Heart left ventricle (tissue), 16 donors: ENCODE data around the gene NUP133. TPM values are rescaled to one million over a fixed set of nuclear protein-coding genes. Genes with fewer than 3 reads are reported as not detected.

Experiments
- ATAC-seq, 4 donors: fragments of 200-7000 bp; cut with Tn5 transposase; one replicate each; pipeline ENCODE4 v1.9.1; 2020 to 2022; ENCODE audit warnings: moderate library complexity in 4 of 4, mild to moderate bottlenecking in 3 of 4, moderate number of reproducible peaks in 1 of 4
- DNase-seq, 5 donors: peaks; one replicate each; pipeline ENCODE4 v3.0.0-alpha.2; 2020
- H3K27ac ChIP-seq, 12 donors: fragments of 200-600 bp; sonication (generic) in 4 of 12; one replicate each; pipeline versions ENCODE4 v1.5.0 to v1.8.0; 2016 to 2022; ENCODE audit warnings: mild to moderate bottlenecking in 2 of 12
- H3K27me3 ChIP-seq, 9 donors: fragments of 200-600 bp; sonication (generic) in 2 of 9; one replicate each; pipeline versions ENCODE4 v1.5.1 to v1.8.0; 2016 to 2022; ENCODE audit warnings: mild to moderate bottlenecking in 3 of 9
- H3K36me3 ChIP-seq, 9 donors: fragments of 200-600 bp; sonication (generic) in 2 of 9; one replicate each; pipeline versions ENCODE4 v1.5.0 to v1.8.0; 2018 to 2022; ENCODE audit warnings: mild to moderate bottlenecking in 2 of 9
- H3K4me1 ChIP-seq, 12 donors: fragments of 200-600 bp; sonication (generic) in 4 of 12; one replicate each; pipeline versions ENCODE4 v1.5.0 to v1.8.0; 2016 to 2022; ENCODE audit warnings: mild to moderate bottlenecking in 3 of 12
- H3K4me3 ChIP-seq, 12 donors: fragments of 200-600 bp; sonication (generic) in 4 of 12; one replicate each; pipeline versions ENCODE4 v1.5.0 to v1.8.0; 2017 to 2022; ENCODE audit warnings: mild to moderate bottlenecking in 9 of 12, moderate library complexity in 4 of 12
- H3K9me3 ChIP-seq, 12 donors: fragments of 200-600 bp; sonication (generic) in 4 of 12; one replicate each; pipeline versions ENCODE4 v1.5.0 to v1.8.0; 2016 to 2022; ENCODE audit warnings: mild to moderate bottlenecking in 1 of 12
- CTCF ChIP-seq, 12 donors: fragments of 200-600 bp; sonication (generic) in 4 of 12; IDR thresholded peaks; one replicate each; pipeline versions ENCODE4 v1.5.0 to v1.8.0; 2018 to 2022; ENCODE audit warnings: antibody characterized with exemption in 12 of 12, mild to moderate bottlenecking in 5 of 12
- POLR2A ChIP-seq, 2 donors: fragments of 450-650 bp; IDR thresholded peaks; one replicate each; pipeline ENCODE4 v1.6.1; 2017; ENCODE audit warnings: antibody characterized with exemption in 2 of 2, mild to moderate bottlenecking in 2 of 2, moderate library complexity in 2 of 2
- WGBS, 4 donors: extraction: QIAGEN DNeasy Blood & Tissue Kit in 2 of 4; methylation state at CpG; one replicate each; pipeline versions ENCODE4 v1.1.5 to v1.1.7; 2013 to 2018; 5-methylcytosine and 5-hydroxymethylcytosine counted together
- intact Hi-C, 10 donors: fragments of 100-400 bp; cut with DNase I; formaldehyde crosslinking; loops; one replicate each; pipeline versions ENCODE4 v1.11.1 to v1.14.2; 2022
- polyA plus RNA-seq, 2 donors: library from polyadenylated mRNA; stranded (reverse); fragments of 200-250 nt; gene quantifications; one replicate each; pipeline ENCODE4 v1.2.3, GENCODE V29; 2013
- total RNA-seq, 9 donors: library from RNA; depleted of rRNA in 2 of 9; stranded (reverse); fragments of >200 nt in 2 of 9; fragmentation: NEBNext Ultra II Directional in 3 of 9; extraction: Animal tissue kit (Norgen Biotek cat#: 25700) in 3 of 9; gene quantifications; one replicate each; pipeline versions ENCODE4 v1.1.0 to v1.2.4, GENCODE V29; 2016 to 2023
- donor health status: ischemic (EF 13 %, LVEDD 7.1; RV severe dilation, severe dysfunction).
- donor health status: healthy with polysubstance abuse.
- donor health status: DM: no; HTN: yes; CAD: no.
- donor health status: DM: no; HTN: no; CAD: no.
- donor health status: ischemic (EF 25% LVEDD 6.9; RV normal size, moderate dysfunction).
- donor health status: ischemic (EF 25% LVEDD 5.7; RV mildly dilated, moderate dysfunction).
- donor health status: healthy.
- donor health status: DM: yes; HTN: yes; CAD: no.
- donor health status: ischemic (EF 35%, LVEDD 5.7; RV mildly dilated, moderate dysfunction).
- donor health status: nonischemic (EF 11% LVEDD 7.7; RV severe dilation, severe dysfunction).
- donor health status: DM: yes; HTN: yes; CAD: no.
- donor health status: PGD.
- donor health status: ischemic (EF 29% LVEDD 5.4; RV normal size, mild dysfunction).
- donor health status: nonischemic (EF 23%, LVEDD 6.1; RV moderate dilation, normal function).

NUP133 gene
- total and polyA plus RNA-seq, 11 donors = 8.0 to 37.3 (median 28.6) TPM

GRCh38 chr1:229392936-229393335, 115.2 kb downstream of the NUP133 start:
- intact Hi-C loops = no loop called here
- no peaks in the 10 kb centered on the region for H3K4me1 ChIP-seq
- 73 to 81% (median 75%) methylated on average over 4 of the region's 4 CpGs for WGBS, 4 donors
- no peak for DNase-seq
- peaks cover 0 to 6% (median 0%) of the 10 kb centered on the region in 12 donors for H3K9me3 ChIP-seq
- ATAC-seq = no peak
- H3K27me3 ChIP-seq = peaks cover 0 to 10% (median 0%) of the 10 kb centered on the region in 9 donors
- no peak overlapping the region for H3K27ac ChIP-seq
- no peak overlapping the region for H3K4me3 ChIP-seq
- TF ChIP-seq CTCF (IDR thresholded peaks at IDR 0.05) (no peak), POLR2A (IDR thresholded peaks at IDR 0.05) (no peak)
- no peaks in the 10 kb centered on the region for H3K36me3 ChIP-seq

Other genes starting within 250 kb of the NUP133 start
- gene RAB4A, start 237.2 kb downstream of the NUP133 start, total RNA-seq = 100 to 1,000 TPM in 5 of 9 donors, 10 to 100 TPM in 4; 33.6 to 159 (median 121) TPM
- gene RAB4A, start 237.2 kb downstream of the NUP133 start, polyA plus RNA-seq = 10 to 100 TPM; 27.6 to 65.7 TPM
- 1 to 10 TPM in 8 of 9 donors, under 1 TPM in 1; 0.94 to 6.2 (median 3.0) TPM for gene CCSAP, start 165.3 kb downstream of the NUP133 start, total RNA-seq
- 1 to 10 TPM; 1.1 to 1.4 TPM for gene CCSAP, start 165.3 kb downstream of the NUP133 start, polyA plus RNA-seq
- gene ACTA1, start 74.2 kb downstream of the NUP133 start, total RNA-seq = over 10,000 TPM in 4 of 9 donors, 1,000 to 10,000 TPM in 5; 1,926 to 30,941 (median 8,947) TPM
- gene ACTA1, start 74.2 kb downstream of the NUP133 start, polyA plus RNA-seq = 1,000 to 10,000 TPM; 3,190 to 8,475 TPM
- gene ABCB10, start 50.4 kb upstream of the NUP133 start, total RNA-seq = 10 to 100 TPM in 7 of 9 donors, 1 to 10 TPM in 2; 8.4 to 13.3 (median 10.8) TPM
- 1 to 10 TPM; 4.5 to 6.6 TPM for gene ABCB10, start 50.4 kb upstream of the NUP133 start, polyA plus RNA-seq
- 10 to 100 TPM in 6 of 9 donors, 1 to 10 TPM in 3; 7.1 to 15.4 (median 11.1) TPM for gene TAF5L, start 117.8 kb upstream of the NUP133 start, total RNA-seq
- 10 to 100 TPM in 1 of 2 donors, 1 to 10 TPM in 1; 4.4 to 14.4 TPM for gene TAF5L, start 117.8 kb upstream of the NUP133 start, polyA plus RNA-seq
- 1 to 10 TPM; 2.6 to 6.7 (median 5.0) TPM for gene URB2, start 117.9 kb upstream of the NUP133 start, total RNA-seq
- gene URB2, start 117.9 kb upstream of the NUP133 start, polyA plus RNA-seq = 1 to 10 TPM; 1.4 to 5.9 TPM